ENCODE results near the gene AGBL3. TPM values are rescaled to one million over a fixed set of nuclear protein-coding genes. Genes with fewer than 3 reads are reported as not detected.
A peak's percentile ranks its signal among the peaks of the same experiment; 100 is the strongest.

The AGBL3 gene
- total RNA-seq, 4 donors from 2014 or later, result 0.66 to 3.3 (median 1.7) TPM

DNA sequence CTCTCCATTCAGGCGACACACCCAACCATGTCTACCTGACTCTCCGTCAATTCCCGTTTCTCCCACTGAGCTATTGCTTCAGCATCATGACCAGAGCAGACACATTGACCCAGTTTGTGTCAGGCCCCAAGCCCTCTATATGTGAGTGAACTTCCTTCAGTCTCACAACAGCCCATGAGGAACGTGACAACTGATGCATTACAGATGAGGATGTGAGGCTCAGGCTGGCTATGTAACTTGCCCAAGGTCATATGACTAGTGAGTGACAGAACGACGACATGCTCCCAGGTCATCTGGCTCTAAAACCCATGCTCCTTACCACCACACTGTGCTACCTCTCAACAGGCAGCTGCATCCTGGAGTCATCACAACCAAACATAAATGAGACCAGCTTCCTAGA, 165.2 kb downstream of the AGBL3 start:
- no peak for DNase-seq (ENCODE audit: extremely low spot score)
- H3K27me3 ChIP-seq, result no peaks in the 10 kb centered on the region
- no peak overlapping the region for H3K4me3 ChIP-seq
- 89% methylated on average over 6 of the region's 6 CpGs for WGBS
- H3K27ac ChIP-seq (replicated peaks in 1 of 4), result peak overlapping the region; percentile 48 to 85 (median 59)
- intact Hi-C loops (cut with DNase I), result no loop called here
- TF ChIP-seq EP300 (IDR thresholded peaks at IDR 0.05), result no peak
- no peak for TF ChIP-seq POLR2A (IDR thresholded peaks at IDR 0.05; ENCODE audit: low read depth)
- peak in 1 of 2 donors; percentile 32 for TF ChIP-seq POLR2AphosphoS5 (IDR thresholded peaks at IDR 0.05)
- TF ChIP-seq, protein P1, sequence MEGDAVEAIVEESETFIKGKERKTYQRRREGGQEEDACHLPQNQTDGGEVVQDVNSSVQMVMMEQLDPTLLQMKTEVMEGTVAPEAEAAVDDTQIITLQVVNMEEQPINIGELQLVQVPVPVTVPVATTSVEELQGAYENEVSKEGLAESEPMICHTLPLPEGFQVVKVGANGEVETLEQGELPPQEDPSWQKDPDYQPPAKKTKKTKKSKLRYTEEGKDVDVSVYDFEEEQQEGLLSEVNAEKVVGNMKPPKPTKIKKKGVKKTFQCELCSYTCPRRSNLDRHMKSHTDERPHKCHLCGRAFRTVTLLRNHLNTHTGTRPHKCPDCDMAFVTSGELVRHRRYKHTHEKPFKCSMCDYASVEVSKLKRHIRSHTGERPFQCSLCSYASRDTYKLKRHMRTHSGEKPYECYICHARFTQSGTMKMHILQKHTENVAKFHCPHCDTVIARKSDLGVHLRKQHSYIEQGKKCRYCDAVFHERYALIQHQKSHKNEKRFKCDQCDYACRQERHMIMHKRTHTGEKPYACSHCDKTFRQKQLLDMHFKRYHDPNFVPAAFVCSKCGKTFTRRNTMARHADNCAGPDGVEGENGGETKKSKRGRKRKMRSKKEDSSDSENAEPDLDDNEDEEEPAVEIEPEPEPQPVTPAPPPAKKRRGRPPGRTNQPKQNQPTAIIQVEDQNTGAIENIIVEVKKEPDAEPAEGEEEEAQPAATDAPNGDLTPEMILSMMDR (IDR thresholded peaks at IDR 0.05), result no peak
- H3K36me3 ChIP-seq, result peaks cover 0 to 20% (median 5%) of the 10 kb centered on the region in 4 donors
- peaks cover 0 to 10% (median 5%) of the 10 kb centered on the region in 4 donors for H3K9me3 ChIP-seq
- peaks cover 16 to 45% (median 34%) of the 10 kb centered on the region in 4 donors for H3K4me1 ChIP-seq

DNA sequence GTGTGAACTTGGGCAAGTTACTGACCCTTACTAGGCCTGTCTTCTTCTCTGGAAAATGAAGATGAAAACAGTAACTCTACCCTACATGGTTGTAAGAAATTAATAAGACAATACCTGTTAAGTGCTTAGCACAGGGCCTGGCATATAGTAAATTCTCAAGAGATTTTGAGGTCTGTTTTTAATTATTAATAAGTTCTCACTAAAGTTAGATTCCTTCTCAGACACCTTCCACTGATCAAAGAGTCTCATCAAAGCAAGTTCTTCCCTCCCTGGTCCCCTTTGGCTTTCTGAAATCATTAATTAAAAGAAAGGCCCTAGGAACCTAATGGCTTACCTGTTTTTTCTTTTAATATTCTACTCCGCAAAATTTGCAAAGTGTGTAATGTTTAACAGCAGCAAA, 166.1 kb downstream of the AGBL3 start:
- intact Hi-C loops (cut with DNase I), result no loop called here
- no peak for DNase-seq (ENCODE audit: extremely low spot score)
- no peak overlapping the region for H3K27ac ChIP-seq (replicated peaks in 1 of 4)

DNA sequence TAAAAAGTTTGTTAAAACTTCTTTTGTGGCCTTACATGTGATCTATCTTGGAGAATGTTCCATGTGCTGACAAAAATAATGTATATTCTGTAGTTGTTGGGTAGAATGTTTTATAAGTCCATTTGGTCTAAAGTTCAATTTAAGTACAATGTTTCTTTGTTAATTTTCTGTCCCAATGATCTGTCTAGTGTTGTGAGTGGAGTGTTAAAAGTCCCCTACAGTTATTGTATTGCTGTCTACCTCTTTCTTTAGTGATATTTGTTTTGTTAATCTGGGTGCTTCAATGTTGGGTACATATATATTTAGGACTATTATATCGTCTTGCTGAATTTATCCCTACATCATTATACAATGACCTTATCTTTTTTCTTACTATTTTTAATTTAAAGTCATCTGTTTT, 168.4 kb downstream of the AGBL3 start:
- peaks cover 0 to 12% (median 5%) of the 10 kb centered on the region in 4 donors for H3K9me3 ChIP-seq
- WGBS, result 82% methylated on average over 1 of the region's 1 CpG
- intact Hi-C loops (cut with DNase I), result no loop called here
- H3K36me3 ChIP-seq, result peaks cover 0 to 27% (median 8%) of the 10 kb centered on the region in 4 donors
- H3K27ac ChIP-seq (replicated peaks in 1 of 4), result no peak overlapping the region
- no peaks in the 10 kb centered on the region for H3K27me3 ChIP-seq
- TF ChIP-seq POLR2A (IDR thresholded peaks at IDR 0.05; ENCODE audit: low read depth), result no peak
- TF ChIP-seq, protein P1 (IDR thresholded peaks at IDR 0.05), result no peak
- TF ChIP-seq POLR2AphosphoS5 (IDR thresholded peaks at IDR 0.05), result no peak
- no peak for TF ChIP-seq EP300 (IDR thresholded peaks at IDR 0.05)
- H3K4me1 ChIP-seq, result peaks cover 18 to 42% (median 38%) of the 10 kb centered on the region in 4 donors
- DNase-seq (ENCODE audit: extremely low spot score), result no peak
- no peak overlapping the region for H3K4me3 ChIP-seq

More for the DNA sequence above, 166.1 kb downstream of the AGBL3 start:
- peaks cover 17 to 37% (median 27%) of the 10 kb centered on the region in 4 donors for H3K4me1 ChIP-seq
- WGBS, result 100% methylated on average over 1 of the region's 1 CpG
- H3K9me3 ChIP-seq, result peaks cover 0 to 12% (median 5%) of the 10 kb centered on the region in 4 donors
- no peaks in the 10 kb centered on the region for H3K27me3 ChIP-seq
- no peak for TF ChIP-seq POLR2AphosphoS5 (IDR thresholded peaks at IDR 0.05)
- TF ChIP-seq EP300 (IDR thresholded peaks at IDR 0.05), result no peak
- TF ChIP-seq POLR2A (IDR thresholded peaks at IDR 0.05; ENCODE audit: low read depth), result no peak
- TF ChIP-seq, protein P1 (IDR thresholded peaks at IDR 0.05), result no peak
- H3K36me3 ChIP-seq, result peaks cover 0 to 27% (median 6%) of the 10 kb centered on the region in 4 donors
- H3K4me3 ChIP-seq, result no peak overlapping the region

DNA sequence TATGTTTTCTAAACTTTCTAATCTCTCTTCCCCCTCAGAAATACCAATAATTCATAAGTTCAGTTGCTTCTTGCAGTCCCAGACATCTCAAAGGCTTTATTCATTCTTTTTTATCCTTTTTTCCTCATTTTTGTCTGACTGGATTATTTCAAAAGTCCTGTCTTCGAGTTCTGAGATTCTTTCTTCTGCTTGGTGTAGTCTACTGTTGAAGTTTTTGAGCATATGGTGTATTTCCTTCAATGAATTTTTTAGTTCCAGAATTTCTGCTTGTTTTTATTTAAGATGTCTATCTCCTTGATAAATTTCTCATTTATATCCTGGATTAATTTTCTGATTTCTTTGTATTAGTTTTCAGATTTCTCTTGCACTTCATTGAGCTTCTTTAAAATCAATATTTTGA, 170.0 kb downstream of the AGBL3 start:
- H3K27ac ChIP-seq (replicated peaks in 1 of 4), result no peak overlapping the region
- intact Hi-C loops (cut with DNase I), result no loop called here
- H3K36me3 ChIP-seq, result peaks cover 0 to 26% (median 8%) of the 10 kb centered on the region in 4 donors
- DNase-seq (ENCODE audit: extremely low spot score), result no peak
- TF ChIP-seq POLR2A (IDR thresholded peaks at IDR 0.05; ENCODE audit: low read depth) (no peak), EP300 (IDR thresholded peaks at IDR 0.05) (no peak), POLR2AphosphoS5 (IDR thresholded peaks at IDR 0.05) (no peak)
- TF ChIP-seq, protein P1 (IDR thresholded peaks at IDR 0.05), result no peak
- no peak overlapping the region for H3K4me3 ChIP-seq
- H3K27me3 ChIP-seq, result no peaks in the 10 kb centered on the region
- 87% methylated on average over 1 of the region's 1 CpG for WGBS
- H3K4me1 ChIP-seq, result peaks cover 29 to 54% (median 40%) of the 10 kb centered on the region in 4 donors
- H3K9me3 ChIP-seq, result peaks cover 0 to 12% (median 5%) of the 10 kb centered on the region in 4 donors

Data from esophagus muscularis mucosa (tissue), 4 donors.